ENCODE results near the gene NAV2.

The NAV2 gene, protein sequence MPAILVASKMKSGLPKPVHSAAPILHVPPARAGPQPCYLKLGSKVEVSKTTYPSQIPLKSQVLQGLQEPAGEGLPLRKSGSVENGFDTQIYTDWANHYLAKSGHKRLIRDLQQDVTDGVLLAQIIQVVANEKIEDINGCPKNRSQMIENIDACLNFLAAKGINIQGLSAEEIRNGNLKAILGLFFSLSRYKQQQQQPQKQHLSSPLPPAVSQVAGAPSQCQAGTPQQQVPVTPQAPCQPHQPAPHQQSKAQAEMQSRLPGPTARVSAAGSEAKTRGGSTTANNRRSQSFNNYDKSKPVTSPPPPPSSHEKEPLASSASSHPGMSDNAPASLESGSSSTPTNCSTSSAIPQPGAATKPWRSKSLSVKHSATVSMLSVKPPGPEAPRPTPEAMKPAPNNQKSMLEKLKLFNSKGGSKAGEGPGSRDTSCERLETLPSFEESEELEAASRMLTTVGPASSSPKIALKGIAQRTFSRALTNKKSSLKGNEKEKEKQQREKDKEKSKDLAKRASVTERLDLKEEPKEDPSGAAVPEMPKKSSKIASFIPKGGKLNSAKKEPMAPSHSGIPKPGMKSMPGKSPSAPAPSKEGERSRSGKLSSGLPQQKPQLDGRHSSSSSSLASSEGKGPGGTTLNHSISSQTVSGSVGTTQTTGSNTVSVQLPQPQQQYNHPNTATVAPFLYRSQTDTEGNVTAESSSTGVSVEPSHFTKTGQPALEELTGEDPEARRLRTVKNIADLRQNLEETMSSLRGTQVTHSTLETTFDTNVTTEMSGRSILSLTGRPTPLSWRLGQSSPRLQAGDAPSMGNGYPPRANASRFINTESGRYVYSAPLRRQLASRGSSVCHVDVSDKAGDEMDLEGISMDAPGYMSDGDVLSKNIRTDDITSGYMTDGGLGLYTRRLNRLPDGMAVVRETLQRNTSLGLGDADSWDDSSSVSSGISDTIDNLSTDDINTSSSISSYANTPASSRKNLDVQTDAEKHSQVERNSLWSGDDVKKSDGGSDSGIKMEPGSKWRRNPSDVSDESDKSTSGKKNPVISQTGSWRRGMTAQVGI (N-terminal part only)

GRCh38 chr11:19712281-19713195 is at the start of gene NAV2:
TSS of gene NAV2 (plus strand) at chr11:19712837. CDS start at chr11:19713696, 859 bp downstream.
- peak; percentile 80 for DNase-seq

DNA sequence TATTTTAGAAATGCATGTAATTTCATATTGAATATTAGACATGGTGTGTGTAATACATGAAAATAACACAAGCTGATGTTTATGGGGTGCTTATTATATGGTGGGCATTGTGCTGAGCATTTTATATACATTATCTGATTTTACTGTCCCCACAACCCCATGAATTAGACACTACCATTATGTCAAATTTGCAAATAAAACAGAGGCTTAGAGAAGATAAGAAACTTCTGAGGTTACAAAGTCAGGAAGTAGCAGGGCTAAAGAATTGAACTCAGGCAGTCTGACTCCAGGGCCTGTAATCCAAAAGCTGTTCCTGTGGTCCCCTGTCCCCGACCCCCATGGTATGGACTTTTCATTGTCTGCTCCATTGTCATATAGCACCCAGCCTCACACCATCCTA is 49.4 kb upstream of the NAV2 start:
- DNase-seq: no peak

- no peak for DNase-seq
Measured at GRCh38 chr11:19664886-19665548, 47.6 kb upstream of the NAV2 start.

DNA sequence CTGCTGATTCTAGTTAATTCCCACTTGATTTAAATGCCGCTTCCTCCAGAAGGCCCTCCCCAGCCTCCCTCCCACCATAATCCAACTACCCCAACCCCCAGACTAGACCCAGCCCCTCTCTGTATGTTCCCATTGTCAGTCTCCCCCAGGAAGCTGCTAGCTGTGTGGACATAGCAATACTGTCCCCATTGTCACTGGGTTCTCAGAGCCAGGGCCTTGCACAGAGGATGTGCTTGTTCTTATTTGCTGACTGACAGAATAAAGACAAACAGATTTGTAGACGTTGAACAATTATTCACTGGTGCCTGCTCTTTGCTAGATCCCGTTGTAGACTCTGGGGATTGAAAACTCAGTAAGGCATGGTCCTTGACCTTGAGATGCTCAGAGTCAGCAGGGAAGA is 45.7 kb upstream of the NAV2 start:
- DNase-seq: no peak

DNA sequence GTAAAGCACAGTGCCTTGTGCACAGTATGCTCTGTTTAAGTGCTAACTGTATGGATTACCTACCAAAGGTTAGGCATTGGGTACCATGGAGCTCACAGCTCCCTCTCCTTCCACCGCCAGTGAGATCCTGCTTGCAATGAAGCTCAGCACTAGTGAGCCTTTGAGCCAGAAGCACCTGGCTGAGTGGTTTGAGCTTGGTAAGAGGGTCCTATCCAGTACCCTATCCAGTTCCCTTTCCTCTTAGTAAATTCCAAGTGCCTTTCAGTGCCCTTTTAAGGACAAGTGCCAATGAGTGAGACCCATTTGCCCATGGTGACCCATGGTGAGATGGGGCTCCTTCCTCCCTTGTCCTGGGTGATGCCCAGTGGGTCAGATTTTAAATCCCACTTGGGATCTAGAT is 43.1 kb upstream of the NAV2 start:
- no peak for DNase-seq

GRCh38 chr11:19670030-19670791 is 42.4 kb upstream of the NAV2 start:
- DNase-seq: no peak

- no peak for DNase-seq
Measured at GRCh38 chr11:19672586-19673206, 39.9 kb upstream of the NAV2 start.

DNA sequence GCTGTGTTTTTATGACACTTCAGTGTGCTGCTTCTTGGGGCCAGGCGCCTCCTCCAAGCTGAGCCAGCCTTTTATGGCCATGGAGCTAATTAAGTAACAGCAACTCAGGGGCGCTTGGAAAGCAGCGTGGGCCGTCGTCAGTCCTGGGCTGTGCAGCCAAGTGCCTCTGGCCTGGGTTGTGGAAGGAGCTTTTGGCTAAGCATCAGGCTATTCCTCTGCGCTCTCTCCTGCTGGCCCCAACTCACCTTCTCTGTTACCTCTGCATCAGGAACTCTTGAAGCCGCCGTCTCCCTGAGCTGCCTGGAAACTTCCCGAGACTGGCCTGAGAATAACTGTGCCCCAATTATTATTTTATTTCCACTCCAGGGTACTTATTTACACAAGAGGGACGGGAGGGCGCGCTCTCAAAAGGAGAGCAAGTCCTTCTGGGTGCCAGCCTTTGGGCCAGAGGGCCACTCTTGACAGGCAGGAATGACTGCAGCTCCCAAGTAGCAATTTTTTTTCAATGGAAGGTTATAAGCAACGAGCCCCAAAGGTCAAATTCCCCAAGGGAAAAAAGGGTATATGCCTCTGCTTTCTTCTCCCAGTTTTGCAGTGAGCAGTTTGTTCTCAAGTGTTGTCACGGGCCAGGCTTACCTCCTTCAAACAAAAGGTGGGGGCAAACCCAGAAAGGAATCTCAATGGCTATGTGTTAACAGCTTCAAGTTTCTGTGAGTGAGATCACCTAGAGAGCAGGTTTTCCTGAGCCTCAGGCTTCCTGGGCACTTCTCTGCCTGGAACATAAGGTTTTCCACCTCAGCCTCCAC is 38.5 kb upstream of the NAV2 start:
- no peak for DNase-seq

- no peak for DNase-seq
Measured at GRCh38 chr11:19674836-19675235, 37.8 kb upstream of the NAV2 start.

GRCh38 chr11:19675397-19675796 is 37.2 kb upstream of the NAV2 start:
- no peak for DNase-seq

DNA sequence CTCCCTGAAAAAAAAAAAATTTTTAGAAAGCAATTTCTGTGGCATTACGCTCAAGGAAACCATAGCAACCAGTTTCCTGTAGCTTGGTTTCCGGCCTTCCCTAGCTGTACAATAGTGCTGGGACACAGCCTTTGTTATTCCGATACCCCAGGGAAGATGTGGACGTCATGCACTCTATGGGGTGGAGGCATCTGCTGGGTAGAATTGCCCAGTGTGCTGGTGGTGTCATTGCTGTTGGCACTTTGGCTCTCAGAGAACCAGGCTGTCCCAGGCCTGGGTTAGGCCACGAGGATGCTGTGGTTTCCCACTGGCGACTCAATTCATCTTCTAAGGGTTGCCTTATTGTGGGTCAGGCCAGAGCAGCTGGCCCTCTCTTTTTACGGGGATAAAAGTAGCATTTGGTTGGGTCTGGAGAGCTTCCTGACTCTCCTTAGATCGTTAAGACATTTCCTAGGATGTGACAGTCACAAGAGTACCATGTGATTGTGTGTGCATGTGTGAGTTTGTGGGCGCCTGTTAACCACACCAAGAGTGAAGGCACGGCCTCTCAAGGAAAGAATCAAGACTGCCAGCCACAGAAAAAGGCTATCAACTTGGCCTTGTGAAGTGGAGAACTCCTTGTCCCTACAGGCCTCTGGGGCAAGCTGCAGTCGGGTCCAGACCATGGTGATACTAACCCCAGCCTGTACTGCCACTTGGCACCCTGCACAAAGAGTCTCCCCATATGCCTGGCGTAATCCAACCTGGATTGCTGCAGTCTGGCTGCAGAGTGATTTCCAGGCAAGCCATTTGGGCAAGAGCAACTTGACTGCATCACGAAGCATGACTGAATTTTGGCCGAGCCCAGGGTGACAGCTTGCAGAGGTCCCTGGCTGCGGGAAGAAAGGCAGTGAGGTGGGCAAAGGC is 35.9 kb upstream of the NAV2 start:
- no peak for DNase-seq

DNA sequence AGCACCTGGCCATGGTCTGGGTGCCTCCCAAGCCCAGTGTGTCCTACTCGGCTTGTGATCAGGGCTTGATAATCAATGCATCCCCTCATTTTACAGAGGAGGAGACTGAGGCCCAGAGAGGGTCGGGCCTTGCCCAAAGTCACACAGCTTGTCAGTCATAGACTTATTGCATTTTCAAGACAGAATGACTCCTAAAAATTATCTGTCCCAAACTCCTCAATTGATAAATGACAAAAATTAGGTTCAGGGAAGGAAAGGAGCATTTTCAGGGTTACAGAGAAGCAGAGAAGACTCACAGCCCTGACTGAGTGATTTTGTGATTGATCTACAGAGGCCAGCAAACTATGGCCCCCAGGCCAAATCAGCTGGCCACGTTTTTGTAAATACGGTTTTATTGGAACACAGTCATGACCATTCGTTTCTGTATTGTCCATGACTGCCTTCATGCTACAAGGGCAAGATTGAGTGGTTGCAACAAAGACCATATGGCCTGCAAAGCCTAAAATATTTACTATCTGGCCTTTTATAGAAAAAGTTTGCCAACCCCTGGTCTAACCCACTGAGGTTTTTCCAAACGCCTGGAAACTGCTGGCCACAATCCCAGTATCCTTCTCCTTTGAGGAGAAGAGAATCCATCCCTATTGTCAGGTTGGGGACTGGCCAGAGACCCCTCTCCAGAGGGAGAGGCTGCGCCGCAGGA is 35.1 kb upstream of the NAV2 start:
- DNase-seq: no peak

- no peak for DNase-seq
Measured at GRCh38 chr11:19679952-19680828, 32.4 kb upstream of the NAV2 start.

DNA sequence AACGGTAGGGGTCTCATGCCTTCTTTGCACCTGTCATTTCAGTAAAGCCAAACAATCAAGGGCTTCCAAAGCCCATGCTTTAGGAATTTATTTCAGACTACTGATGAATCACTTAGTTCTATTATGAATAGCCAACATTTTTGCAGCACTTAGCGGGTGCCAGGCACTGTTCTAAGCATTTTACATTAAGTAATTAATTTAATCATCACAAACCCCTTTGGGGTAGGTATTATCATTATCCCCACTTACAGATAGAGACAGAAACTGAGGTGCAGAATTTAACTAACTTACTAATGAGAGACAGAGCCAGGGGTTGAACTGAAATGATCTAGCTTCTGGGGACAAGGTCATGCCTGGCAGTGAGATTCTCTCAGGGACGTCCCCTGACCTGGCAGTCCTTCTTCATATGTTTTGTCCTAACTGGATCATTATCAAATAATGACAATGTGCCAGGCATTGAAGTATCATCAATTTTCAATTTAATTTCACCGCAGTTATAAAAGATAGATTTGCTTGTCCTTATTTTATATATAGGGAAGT is 31.7 kb upstream of the NAV2 start:
- no peak for DNase-seq

DNA sequence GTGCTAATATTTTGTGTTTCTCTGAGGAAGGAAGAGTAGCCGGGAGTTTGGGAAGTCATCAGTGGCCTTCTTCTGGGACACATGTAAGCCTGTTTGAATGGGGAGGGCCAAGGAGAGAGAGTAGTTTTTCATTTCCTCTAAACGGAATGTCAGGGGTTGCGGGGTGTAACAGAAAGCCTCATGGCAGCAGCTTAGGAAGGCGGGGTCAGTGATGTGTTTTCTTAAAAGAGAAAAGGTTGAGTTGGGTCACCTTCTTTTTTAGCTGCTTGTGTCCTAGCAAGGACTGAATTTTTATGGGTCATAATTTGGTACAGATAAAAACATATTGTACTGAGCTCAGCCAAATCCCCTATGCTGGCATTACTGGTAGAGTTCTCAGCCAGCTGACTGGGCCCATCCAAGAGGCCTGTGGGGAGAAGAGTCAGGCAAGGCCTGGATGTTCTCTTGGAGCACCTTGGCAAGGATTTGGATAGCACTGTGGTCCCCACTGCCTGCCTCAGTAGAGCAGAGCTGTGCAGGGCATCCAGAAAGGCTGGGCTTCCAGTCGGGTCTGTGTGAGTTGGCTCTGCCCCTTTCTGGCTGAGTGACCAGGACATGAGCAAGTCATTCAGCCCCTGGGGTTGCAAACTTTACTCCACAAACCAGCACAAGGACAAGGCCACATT is 29.4 kb upstream of the NAV2 start:
- no peak for DNase-seq

DNA sequence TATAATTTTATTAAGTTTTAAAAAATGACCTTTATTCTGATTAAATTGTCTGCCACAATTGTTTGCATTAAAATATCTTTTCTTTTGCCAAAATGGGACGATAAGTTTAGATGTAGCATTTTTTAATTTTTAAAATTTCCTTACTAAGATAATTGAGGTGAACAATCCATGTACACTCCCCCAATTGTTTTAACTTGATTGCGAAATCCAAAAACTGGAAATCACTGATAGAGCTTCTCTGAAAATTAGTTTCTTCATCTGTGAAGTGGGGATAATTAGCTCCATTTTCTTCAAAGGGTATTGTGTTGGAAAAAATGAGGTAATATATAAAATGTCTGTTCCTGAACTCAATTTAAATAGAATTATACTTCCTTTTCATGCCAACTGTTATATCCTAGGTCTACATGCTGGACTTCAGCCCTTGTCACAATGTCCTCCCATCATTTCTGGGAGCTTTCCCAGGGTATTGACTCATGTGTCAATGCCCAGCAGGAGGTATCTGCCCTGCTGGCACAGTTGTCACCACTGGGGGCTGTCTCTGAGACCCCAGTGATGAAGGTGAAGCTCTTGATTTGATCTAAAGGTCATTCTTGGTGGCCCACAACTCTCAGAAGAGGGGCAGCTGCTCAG is 28.7 kb upstream of the NAV2 start:
- DNase-seq: no peak

Data from CD4-positive, alpha-beta T cell treated with Interleukin-17A for 1 hour (primary cell).